GM03348 (cell line): ENCODE measurements around the gene IFI27L1.

Experiments used
- DNase-seq: peaks from one replicate; pipeline ENCODE4 v3.0.0; 2012; ENCODE audit warnings: low spot score

The IFI27L1 gene

DNA sequence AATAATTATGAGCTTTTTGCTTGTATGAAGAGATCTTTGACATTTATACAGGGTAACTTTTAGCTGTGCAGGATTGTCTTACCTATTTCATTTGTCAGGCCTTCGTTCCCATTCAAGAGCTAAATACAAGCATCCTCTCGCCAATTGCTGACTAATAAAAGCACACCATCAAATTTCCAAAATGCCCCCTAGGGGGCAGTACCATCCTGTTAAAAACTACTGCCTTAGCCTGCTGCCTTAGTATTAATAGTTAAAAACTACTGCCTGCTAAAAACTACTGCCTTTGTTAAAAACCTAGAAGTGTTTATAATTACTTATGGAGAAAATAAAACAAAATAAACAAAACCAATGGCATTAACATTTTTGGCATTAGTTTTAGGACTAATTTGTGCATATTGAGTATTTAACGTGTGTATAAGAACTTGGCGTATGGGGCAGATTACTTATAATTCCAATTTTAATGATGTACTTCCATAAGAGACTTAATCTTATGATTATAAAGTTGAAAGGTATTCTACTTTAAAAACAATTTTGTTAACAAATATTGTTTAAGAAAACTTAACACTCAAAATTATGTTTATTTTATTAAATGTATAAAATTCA, 51.3 kb downstream of the IFI27L1 start:
- DNase-seq = peak; percentile 61

DNA sequence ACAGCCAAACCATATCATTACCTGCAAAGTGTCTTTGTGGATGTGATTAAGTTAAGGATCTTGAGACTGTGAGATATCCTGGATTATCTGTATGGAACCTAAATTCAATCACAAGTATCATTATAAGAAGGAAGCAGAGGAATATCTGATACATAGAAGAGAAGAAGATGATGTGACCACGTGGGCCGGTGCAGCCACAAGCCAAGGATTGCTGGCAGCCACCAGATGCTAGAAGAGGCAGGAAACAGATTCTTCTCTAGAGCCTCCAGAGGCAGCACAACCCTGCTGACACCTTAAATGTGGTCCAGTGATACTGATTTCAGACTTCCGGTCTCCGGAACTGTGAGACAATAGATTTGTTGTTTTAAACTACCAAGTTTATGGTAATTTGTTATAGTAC, 54.4 kb downstream of the IFI27L1 start:
- no peak for DNase-seq

DNA sequence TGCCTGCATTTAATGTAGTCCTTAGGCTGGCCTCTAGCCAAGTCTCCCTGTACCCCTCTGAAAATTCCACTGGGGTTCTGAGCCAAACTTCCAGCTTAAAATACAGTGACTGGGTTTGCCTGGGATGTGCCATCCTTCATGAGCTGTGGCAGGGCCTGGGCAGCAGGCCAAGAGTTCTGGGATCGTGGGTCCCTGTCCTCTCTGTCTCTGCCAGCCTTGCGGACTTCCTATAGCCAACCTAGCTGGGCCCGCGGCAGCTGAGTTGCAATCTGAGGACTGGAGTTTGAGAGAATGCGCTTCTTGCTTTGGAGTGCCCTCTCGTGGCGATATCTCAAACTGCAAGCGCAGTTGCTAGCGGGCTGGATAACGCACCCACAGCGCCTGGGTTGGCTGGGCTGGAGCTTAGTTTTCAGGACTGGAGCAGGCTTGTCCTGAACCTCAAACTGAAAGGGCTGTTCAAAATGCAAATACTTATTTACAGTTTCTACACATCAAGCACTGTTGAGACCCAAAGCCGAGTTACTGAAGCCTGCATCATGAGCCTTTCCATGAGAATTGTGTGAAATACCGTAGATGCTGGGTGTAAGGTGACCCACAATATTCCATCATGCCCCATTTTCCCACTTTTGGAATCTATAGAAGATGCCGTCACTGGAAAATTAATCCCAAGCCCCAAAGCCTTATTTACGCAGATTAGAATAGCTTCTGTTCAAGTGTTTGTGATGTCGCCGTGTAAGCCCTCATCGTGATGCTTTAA, 55.6 kb downstream of the IFI27L1 start:
- peak; percentile 81 for DNase-seq

DNA sequence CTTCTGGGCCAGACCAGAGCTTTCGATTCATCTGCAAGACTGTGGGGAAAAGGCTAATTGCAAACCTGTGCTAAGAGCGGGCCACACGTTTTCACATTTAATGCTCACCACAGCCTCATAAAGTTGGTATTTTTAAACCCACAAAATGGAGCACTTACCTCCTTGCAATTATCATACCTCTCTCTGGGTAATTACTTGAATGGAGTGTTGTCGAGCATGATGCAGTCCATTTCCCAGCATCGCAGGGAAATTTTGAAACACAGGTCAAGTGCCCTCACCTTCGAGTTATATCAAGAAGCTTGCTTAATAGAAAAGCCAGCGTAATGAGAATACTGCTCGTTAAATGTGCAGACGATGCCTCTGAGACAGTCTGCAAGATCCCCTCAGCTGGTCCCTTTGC, 57.1 kb downstream of the IFI27L1 start:
- no peak for DNase-seq

DNA sequence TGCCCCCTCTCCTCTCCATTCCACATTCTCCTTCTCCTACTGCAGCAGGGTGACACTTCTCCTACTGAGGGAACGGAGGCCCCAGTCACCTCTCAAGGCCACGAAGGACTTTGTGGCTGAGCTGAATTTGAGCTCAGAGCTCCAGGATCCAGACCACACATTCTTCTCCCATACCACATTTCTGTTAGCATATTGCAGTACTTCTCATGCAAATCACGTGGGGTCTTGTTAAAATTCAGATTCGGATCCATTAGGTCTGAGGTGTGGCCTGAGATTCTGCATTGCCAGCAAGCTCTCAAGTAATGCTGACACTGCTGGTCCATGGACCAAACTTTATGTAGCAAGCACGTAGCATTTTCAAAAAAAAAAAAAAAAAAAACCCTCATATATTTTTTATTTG, 57.9 kb downstream of the IFI27L1 start:
- DNase-seq = no peak

DNA sequence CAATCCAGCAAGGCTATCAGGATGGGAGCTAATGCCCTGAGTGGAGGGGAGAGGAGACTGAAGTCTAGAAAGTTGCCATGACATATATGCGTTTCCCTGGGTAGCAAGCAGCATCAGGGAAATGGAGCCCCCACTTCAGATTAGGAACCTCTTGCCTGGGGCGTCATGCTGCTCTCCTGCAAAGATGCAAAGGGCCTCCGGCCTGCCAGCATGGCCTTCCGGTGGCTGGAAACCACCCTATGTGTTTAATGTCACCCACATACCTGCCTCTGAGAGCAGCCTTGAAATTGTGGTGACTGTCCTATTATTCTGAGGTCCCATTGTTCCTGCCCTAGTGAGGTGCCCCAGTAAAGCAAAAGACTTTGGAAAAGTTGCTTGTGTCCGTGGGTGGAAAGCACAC, 58.3 kb downstream of the IFI27L1 start:
- no peak for DNase-seq

DNA sequence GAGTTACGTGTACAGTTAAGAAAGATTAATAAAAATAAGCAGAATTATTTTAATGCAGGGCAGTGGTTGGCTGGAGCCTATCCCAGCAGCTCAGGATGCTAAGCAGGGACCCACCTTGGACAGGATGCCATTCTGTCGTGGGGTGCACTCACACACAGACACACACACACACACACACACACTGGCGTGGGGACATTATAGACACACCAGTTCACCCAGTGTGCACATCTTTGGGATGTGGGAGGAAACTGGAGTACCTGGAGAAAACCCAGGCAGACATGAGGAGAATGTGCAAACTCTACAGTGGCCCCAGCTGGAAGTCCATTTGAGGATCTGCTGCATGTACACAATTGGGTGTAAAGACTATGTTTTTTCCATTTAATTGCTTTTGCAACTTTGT, 61.1 kb downstream of the IFI27L1 start:
- no peak for DNase-seq

DNA sequence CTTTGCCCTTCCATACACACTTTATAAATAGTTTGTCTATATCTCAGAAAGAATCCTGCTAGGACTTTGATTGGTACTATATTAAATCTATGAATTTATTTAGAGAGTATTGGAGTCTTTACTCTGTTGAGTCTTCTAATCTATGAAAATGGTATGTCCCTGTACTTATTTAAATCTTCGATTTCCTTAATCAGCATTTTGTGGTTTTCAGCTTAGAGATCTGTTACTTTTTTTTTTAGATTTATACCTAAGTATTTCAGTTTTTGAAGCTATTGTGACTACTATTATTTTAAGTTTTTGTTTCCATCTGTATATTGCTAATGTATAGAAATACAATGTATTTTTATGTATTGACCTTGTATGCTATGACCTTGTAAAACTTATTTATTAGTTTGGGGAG, 61.7 kb downstream of the IFI27L1 start:
- no peak for DNase-seq

DNA sequence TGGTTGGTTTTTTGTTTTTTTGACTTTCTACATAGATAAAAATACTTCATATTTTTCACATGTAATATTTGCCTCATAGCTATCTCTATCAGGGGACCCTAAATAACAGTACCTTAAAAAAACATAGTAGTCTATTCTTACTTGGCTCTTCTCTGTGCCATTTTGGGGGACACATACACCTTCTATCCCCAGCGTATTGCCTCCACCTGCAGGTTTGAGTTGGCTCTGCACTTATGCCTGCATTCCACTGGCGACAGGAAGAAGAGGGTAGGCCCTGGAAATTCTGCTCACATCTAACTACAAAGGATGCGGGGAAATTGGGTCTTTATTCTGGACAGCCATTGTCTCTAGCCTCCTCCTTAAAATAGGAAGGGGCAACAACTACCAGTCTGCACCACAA, 62.1 kb downstream of the IFI27L1 start:
- no peak for DNase-seq

DNA sequence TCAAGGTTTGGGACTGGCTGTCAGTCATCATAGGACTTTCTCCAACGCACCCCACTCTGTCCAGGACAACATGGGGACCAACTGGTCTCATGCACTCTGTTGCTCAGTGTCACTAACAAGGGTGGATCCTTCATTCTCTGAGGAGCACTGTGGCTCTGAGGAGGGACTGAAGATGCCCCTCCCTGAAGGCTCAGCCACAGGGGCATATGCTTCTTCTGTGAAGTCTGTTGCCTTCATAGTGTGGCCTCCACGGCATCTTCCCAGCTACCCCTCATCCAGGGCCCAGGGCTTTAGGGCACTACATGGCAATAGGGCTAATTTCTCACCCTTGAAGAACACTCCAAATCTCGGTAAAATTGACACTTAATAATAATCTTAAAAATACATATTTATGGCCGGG, 62.6 kb downstream of the IFI27L1 start:
- DNase-seq = no peak

DNA sequence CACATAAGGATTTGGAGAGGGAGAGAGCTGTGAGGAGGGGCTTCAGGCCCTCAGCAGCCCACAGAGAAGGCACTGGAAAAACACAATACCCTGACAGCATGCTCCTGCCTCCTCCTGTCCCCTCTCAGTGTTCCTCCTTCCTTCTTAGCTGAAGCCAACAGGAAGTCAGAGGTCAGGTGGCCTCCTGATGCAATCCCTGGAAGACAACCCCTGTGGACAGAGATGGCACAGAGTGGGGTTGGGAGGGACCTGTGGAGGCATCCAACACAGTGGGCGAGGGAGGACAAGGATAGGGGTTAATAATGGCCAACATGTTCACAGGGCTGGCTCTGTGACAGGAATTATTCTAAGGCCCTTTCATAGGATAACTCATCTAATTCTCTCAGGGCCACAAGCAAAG, 63.7 kb downstream of the IFI27L1 start:
- DNase-seq = no peak

DNA sequence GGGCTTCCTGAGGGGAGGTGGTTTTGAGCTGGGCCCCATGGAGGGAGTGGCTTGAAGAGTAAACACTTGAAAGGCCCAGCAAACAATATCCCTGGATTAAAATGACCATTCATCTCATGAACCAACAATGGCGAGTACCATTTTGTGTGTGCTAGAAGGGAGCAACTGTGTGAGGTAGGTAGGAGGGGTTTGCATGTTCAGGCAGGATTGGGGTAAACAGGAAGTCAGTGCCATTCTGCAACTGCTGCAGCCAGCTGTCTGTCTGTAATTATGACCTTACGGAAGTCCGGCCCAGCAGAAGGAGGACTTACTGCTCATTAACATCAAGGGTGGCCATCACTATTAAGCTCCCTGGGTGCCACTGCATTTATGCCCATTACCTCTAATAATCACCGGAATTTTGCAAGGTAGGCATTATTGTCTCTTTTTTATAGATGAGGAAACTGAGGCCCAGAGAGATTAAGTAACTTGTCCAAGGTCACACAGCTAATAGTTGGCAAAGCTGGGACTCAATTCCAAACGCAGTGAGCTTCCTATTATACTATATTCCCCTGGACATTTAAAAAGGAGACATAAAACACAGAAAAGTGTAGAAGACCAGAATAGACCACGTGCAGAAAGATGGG, 64.9 kb downstream of the IFI27L1 start:
- DNase-seq = no peak
